Neural progenitor cell (in vitro differentiated cells): ENCODE data around the gene LRFN2. TPM values are rescaled to one million over a fixed set of nuclear protein-coding genes. Genes with fewer than 3 reads are reported as not detected.

Experiments used
- DNase-seq: peaks from one replicate; pipeline ENCODE4 v3.0.0-alpha.2; 2016; ENCODE audit warnings: low spot score
- H2AFZ ChIP-seq: fragments of 200-600 bp; sonication (generic); replicated peaks from 2 replicates; pipeline ENCODE4 v1.6.1; 2016; ENCODE audit warnings: antibody characterized with exemption
- H3F3A ChIP-seq: fragments of 200-600 bp; sonication (generic); 2 replicates; pipeline ENCODE4 v1.6.1; 2016; ENCODE audit warnings: antibody characterized with exemption, low read depth
- H3K27ac ChIP-seq: fragments of 200-600 bp; sonication (generic); 2 replicates; pipeline ENCODE4 v1.5.1; 2016; ENCODE audit warnings: mild to moderate bottlenecking
- H3K27me3 ChIP-seq: fragments of 200-600 bp; sonication (generic); 2 replicates; pipeline ENCODE4 v1.6.1; 2016; ENCODE audit warnings: mild to moderate bottlenecking, moderate library complexity
- H3K36me3 ChIP-seq: fragments of 200-600 bp; sonication (generic); 2 replicates; pipeline ENCODE4 v1.5.1; 2016
- H3K4me1 ChIP-seq: fragments of 200-600 bp; sonication (generic); 2 replicates; pipeline ENCODE4 v1.6.1; 2016; ENCODE audit warnings: mixed run types
- H3K4me2 ChIP-seq: fragments of 200-600 bp; sonication (generic); 2 replicates; pipeline ENCODE4 v1.6.1; 2016
- H3K4me3 ChIP-seq: fragments of 200-600 bp; sonication (generic); 2 replicates; pipeline ENCODE4 v1.5.1; 2016
- H3K79me2 ChIP-seq: fragments of 200-600 bp; sonication (generic); 2 replicates; pipeline ENCODE4 v1.6.1; 2016; ENCODE audit warnings: low read depth
- H3K9ac ChIP-seq: fragments of 200-600 bp; sonication (generic); 2 replicates; pipeline ENCODE4 v1.6.1; 2016
- H3K9me3 ChIP-seq: fragments of 200-600 bp; sonication (generic); 2 replicates; pipeline ENCODE4 v1.5.1; 2016; ENCODE audit warnings: low read depth
- H4K20me1 ChIP-seq: fragments of 200-600 bp; sonication (generic); 2 replicates; pipeline ENCODE4 v1.6.1; 2016; ENCODE audit warnings: low read depth
- H3K27ac Mint-ChIP-seq: 3 replicates; pipeline ENCODE4 v1.8.0; 2021; ENCODE audit warnings: mixed read lengths
- H3K27me3 Mint-ChIP-seq: 2 replicates; pipeline ENCODE4 v1.8.0; 2022; ENCODE audit warnings: low read depth, mild to moderate bottlenecking, inconsistent platforms, moderate library complexity, mixed read lengths; ENCODE audit not compliant: insufficient read depth
- H3K36me3 Mint-ChIP-seq: 3 replicates; pipeline ENCODE4 v1.8.0; 2021; ENCODE audit warnings: mixed read lengths
- H3K4me1 Mint-ChIP-seq: 3 replicates; pipeline ENCODE4 v1.8.0; 2021; ENCODE audit warnings: mixed read lengths
- H3K4me3 Mint-ChIP-seq: 3 replicates; pipeline ENCODE4 v1.8.0; 2021; ENCODE audit warnings: mild to moderate bottlenecking, moderate library complexity, mixed read lengths
- H3K9me3 Mint-ChIP-seq: 3 replicates; pipeline ENCODE4 v1.8.0; 2020; ENCODE audit warnings: mixed read lengths
- CTCF ChIP-seq: fragments of 200-600 bp; sonication (generic); IDR thresholded peaks from 2 replicates; pipeline ENCODE4 v1.5.1; 2017; ENCODE audit warnings: antibody characterized with exemption, mild to moderate bottlenecking
- EZH2 ChIP-seq: fragments of 200-600 bp; sonication (generic); IDR thresholded peaks from 2 replicates; pipeline ENCODE4 v1.6.1; 2017; ENCODE audit warnings: antibody characterized with exemption, mild to moderate bottlenecking, moderate library complexity
- EZH2phosphoT487 ChIP-seq: fragments of 200-600 bp; sonication (generic); IDR thresholded peaks from 2 replicates; pipeline ENCODE4 v1.6.1; 2017; ENCODE audit warnings: antibody characterized with exemption
- total RNA-seq: library from RNA; depleted of rRNA; stranded (reverse); fragments of >200 nt; gene quantifications from 2 replicates; pipeline ENCODE4 v1.2.3, GENCODE V29; 2015; ENCODE audit warnings: low replicate concordance

The LRFN2 gene
- total RNA-seq, 1 donor from 2014 or later = not detected

- no peak for TF ChIP-seq EZH2phosphoT487
- no peak for TF ChIP-seq EZH2
- TF ChIP-seq CTCF = no peak
- H3K27ac Mint-ChIP-seq = no peak overlapping the region
- H3K9me3 Mint-ChIP-seq = no peaks in the 10 kb centered on the region
- no peak overlapping the region for H3K9ac ChIP-seq
- no peak for DNase-seq
- no peaks in the 10 kb centered on the region for H4K20me1 ChIP-seq
- H3K27me3 ChIP-seq = no peaks in the 10 kb centered on the region
- no peak overlapping the region for H3K27ac ChIP-seq
- H3K4me1 Mint-ChIP-seq = no peaks in the 10 kb centered on the region
- no peak overlapping the region for H3K4me3 ChIP-seq
- H3K36me3 ChIP-seq = no peaks in the 10 kb centered on the region
- peaks cover 2% of the 10 kb centered on the region for H3K27me3 Mint-ChIP-seq
- H3K36me3 Mint-ChIP-seq = no peaks in the 10 kb centered on the region
- H3K4me1 ChIP-seq = peaks cover 5% of the 10 kb centered on the region
- no peaks in the 10 kb centered on the region for H3F3A ChIP-seq
- H3K4me2 ChIP-seq = no peak overlapping the region
- H3K79me2 ChIP-seq = no peaks in the 10 kb centered on the region
- no peaks in the 10 kb centered on the region for H3K9me3 ChIP-seq
- H2AFZ ChIP-seq = no peak overlapping the region
- no peak overlapping the region for H3K4me3 Mint-ChIP-seq
Measured at GRCh38 chr6:40355532-40355931, 231.6 kb downstream of the LRFN2 start.

DNA sequence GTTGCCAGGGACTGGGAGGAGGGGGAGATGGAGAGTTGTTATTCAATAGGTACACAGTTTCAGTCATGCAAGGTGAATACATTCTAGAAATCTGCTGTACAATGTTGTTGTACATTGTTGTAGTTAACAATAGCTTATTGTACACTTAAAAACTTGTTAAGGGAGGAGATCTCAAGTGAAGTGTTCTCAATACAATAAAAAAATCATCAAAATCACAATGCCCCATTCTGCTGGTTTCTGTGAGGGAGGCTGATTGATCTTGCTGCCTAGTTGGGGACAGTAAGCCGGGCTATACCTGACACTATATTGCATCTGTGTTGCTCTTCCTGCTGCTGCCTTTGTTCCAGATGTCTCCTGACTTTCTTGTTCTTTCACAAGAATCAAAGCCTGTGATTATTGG, 232.1 kb downstream of the LRFN2 start:
- Mint-ChIP-seq H3K27ac (no peak overlapping the region), H3K4me1 (no peaks in the 10 kb centered on the region), H3K36me3 (no peaks in the 10 kb centered on the region), H3K4me3 (no peak overlapping the region), H3K27me3 (peaks cover 2% of the 10 kb centered on the region), H3K9me3 (no peaks in the 10 kb centered on the region)
- H3K4me2 ChIP-seq = no peak overlapping the region
- no peak overlapping the region for H3K27ac ChIP-seq
- DNase-seq = no peak
- H3F3A ChIP-seq = no peaks in the 10 kb centered on the region
- no peak overlapping the region for H2AFZ ChIP-seq
- no peaks in the 10 kb centered on the region for H3K36me3 ChIP-seq
- no peak overlapping the region for H3K4me3 ChIP-seq
- H3K79me2 ChIP-seq = no peaks in the 10 kb centered on the region
- H3K9ac ChIP-seq = no peak overlapping the region
- no peaks in the 10 kb centered on the region for H3K27me3 ChIP-seq
- no peaks in the 10 kb centered on the region for H4K20me1 ChIP-seq
- no peaks in the 10 kb centered on the region for H3K9me3 ChIP-seq
- H3K4me1 ChIP-seq = peaks cover 5% of the 10 kb centered on the region
- TF ChIP-seq EZH2 = no peak
- TF ChIP-seq CTCF = no peak

- DNase-seq = no peak
Measured at GRCh38 chr6:40353967-40354452, 233.2 kb downstream of the LRFN2 start.

More at GRCh38 chr6:40353967-40354452, 233.2 kb downstream of the LRFN2 start:
- Histone ChIP-seq H3K27ac (no peak overlapping the region), H3K4me2 (no peak overlapping the region), H3K27me3 (no peaks in the 10 kb centered on the region), H3K4me1 (peaks cover 8% of the 10 kb centered on the region), H3K4me3 (no peak overlapping the region), H3K36me3 (no peaks in the 10 kb centered on the region), H3F3A (no peaks in the 10 kb centered on the region), H3K79me2 (no peaks in the 10 kb centered on the region), H3K9ac (no peak overlapping the region), H4K20me1 (no peaks in the 10 kb centered on the region), H2AFZ (no peak overlapping the region), H3K9me3 (no peaks in the 10 kb centered on the region)
- peaks cover 2% of the 10 kb centered on the region for H3K27me3 Mint-ChIP-seq
- H3K27ac Mint-ChIP-seq = no peak overlapping the region
- H3K4me1 Mint-ChIP-seq = no peaks in the 10 kb centered on the region
- TF ChIP-seq CTCF = no peak
- no peak for TF ChIP-seq EZH2phosphoT487
- no peak for TF ChIP-seq EZH2
- no peaks in the 10 kb centered on the region for H3K36me3 Mint-ChIP-seq
- H3K9me3 Mint-ChIP-seq = no peaks in the 10 kb centered on the region
- H3K4me3 Mint-ChIP-seq = no peak overlapping the region
